Smooth muscle cell (in vitro differentiated cells): Measurements from ENCODE around the gene TREH. TPM values are rescaled to one million over a fixed set of nuclear protein-coding genes. Genes with fewer than 3 reads are reported as not detected.

ENCODE experiments used
- DNase-seq: peaks from one replicate; lab custom pipeline; 2025; ENCODE audit not compliant: unreplicated experiment; lab: John Stamatoyannopoulos, UW
- H2AFZ ChIP-seq: fragments of 200-600 bp; sonication (generic); 2 replicates; pipeline ENCODE4 v1.6.0; 2016; ENCODE audit warnings: antibody characterized with exemption, low read depth, mild to moderate bottlenecking
- H3F3A ChIP-seq: fragments of 200-600 bp; sonication (generic); 2 replicates; pipeline ENCODE4 v1.6.0; 2017; ENCODE audit warnings: antibody characterized with exemption, low read depth
- H3K27ac ChIP-seq: fragments of 200-600 bp; sonication (generic); 2 replicates; pipeline ENCODE4 v1.5.1; 2016; ENCODE audit warnings: low read depth, mild to moderate bottlenecking
- H3K27me3 ChIP-seq: fragments of 200-600 bp; sonication (generic); 2 replicates; pipeline ENCODE4 v1.6.1; 2016; ENCODE audit warnings: low read depth, mild to moderate bottlenecking
- H3K36me3 ChIP-seq: fragments of 200-600 bp; sonication (generic); 2 replicates; pipeline ENCODE4 v1.5.1; 2016; ENCODE audit warnings: low read depth
- H3K4me1 ChIP-seq: fragments of 200-600 bp; sonication (generic); 2 replicates; pipeline ENCODE4 v1.5.1; 2016; ENCODE audit warnings: low read depth
- H3K4me2 ChIP-seq: fragments of 200-600 bp; sonication (generic); 2 replicates; pipeline ENCODE4 v1.6.0; 2016; ENCODE audit warnings: mild to moderate bottlenecking
- H3K4me3 ChIP-seq: fragments of 200-600 bp; sonication (generic); 2 replicates; pipeline ENCODE4 v1.5.1; 2016; ENCODE audit warnings: mild to moderate bottlenecking
- H3K79me2 ChIP-seq: fragments of 200-600 bp; sonication (generic); 2 replicates; pipeline ENCODE4 v1.6.0; 2016; ENCODE audit warnings: low read depth, mild to moderate bottlenecking
- H3K9ac ChIP-seq: fragments of 200-600 bp; sonication (generic); 2 replicates; pipeline ENCODE4 v1.6.0; 2016; ENCODE audit warnings: low read depth
- H3K9me3 ChIP-seq: fragments of 200-600 bp; sonication (generic); replicated peaks from 2 replicates; pipeline ENCODE4 v1.5.1; 2016; ENCODE audit warnings: low read depth
- H4K20me1 ChIP-seq: fragments of 200-600 bp; sonication (generic); 2 replicates; pipeline ENCODE4 v1.6.0; 2016; ENCODE audit warnings: low read depth
- WGBS: methylation state at CpG from one replicate; pipeline ENCODE4 v1.1.7; 2016; ENCODE audit warnings: low lambda C conversion rate; 5-methylcytosine and 5-hydroxymethylcytosine counted together
- polyA plus RNA-seq: library from polyadenylated mRNA; unstranded; fragments of >200 nt; fragmentation: Nextera tagmentation; extraction: Ambion mirVana; gene quantifications from 2 replicates; pipeline ENCODE4 v1.2.1, GENCODE V29; 2016
- total RNA-seq: library from RNA; depleted of rRNA; stranded (reverse); fragments of >200 nt; gene quantifications from 2 replicates; pipeline ENCODE4 v1.2.3, GENCODE V29; 2014
- TF ChIP-seq, protein P1 (sequence below): fragments of 200-600 bp; sonication (generic); IDR thresholded peaks from 2 replicates; pipeline ENCODE4 v1.5.1; 2017; ENCODE audit warnings: borderline replicate concordance, mild to moderate bottlenecking, antibody characterized with exemption; ENCODE audit not compliant: insufficient read depth, poor library complexity, severe bottlenecking

Gene TREH
- total and polyA plus RNA-seq, 2 experiments from 2014 or later = 0.49 TPM; not detected in 1

DNA sequence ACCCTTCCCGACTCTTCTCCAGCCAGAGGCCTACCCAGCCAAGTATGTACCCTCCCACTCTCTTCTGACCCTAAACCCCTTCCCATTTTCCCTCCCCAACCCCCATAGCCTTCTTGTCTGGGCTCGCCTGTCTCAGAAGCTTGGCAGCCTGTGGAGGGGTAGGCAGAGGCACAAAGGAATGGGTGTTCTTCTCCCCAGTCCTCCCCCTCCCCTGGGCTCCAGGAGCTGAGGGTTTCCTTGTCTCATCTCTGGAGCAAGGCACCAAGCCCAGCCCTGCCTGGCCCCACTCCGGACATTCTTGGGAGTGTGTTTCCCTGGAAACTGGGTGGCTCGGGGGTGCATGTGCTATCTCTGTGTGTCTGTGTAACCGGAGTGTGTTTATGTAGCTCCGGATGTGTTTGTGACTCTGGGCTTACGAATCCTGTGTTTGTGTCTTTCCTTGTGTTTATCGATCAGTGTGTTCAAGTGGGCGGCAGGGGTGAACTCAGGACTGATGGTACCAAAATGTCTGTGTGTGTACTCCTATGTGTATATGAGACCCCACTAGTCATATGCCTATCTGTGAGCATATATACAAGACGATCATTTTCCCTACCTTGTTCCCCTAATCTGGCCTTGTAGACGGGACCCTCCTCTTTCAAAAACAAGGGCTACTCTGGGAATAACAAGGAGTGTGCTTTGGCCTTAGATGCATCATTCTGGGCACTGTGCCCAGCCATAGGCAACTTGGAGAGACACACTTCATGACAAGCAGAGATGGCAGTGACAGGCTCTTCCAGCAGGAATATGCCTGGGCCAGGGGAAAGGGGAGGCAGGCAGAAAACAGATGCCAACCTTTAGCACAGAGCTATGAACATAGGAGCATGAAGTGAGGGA lies 61.1 kb downstream of the TREH start:
- Histone ChIP-seq H3K27me3 (no peaks in the 10 kb centered on the region), H3K4me1 (peaks cover 54% of the 10 kb centered on the region), H3K4me3 (no peak overlapping the region), H4K20me1 (peaks cover 8% of the 10 kb centered on the region), H2AFZ (no peak overlapping the region), H3K4me2 (peak overlapping the region; percentile 67), H3K79me2 (peaks cover 6% of the 10 kb centered on the region), H3K27ac (peak overlapping the region; percentile 99), H3K9me3 (no peaks in the 10 kb centered on the region), H3K36me3 (no peaks in the 10 kb centered on the region), H3K9ac (peak overlapping the region; percentile 93), H3F3A (peaks cover 27% of the 10 kb centered on the region)
- DNase-seq = peak; percentile 23
- 17% methylated on average over 11 of the region's 11 CpGs for WGBS
- TF ChIP-seq, protein P1, sequence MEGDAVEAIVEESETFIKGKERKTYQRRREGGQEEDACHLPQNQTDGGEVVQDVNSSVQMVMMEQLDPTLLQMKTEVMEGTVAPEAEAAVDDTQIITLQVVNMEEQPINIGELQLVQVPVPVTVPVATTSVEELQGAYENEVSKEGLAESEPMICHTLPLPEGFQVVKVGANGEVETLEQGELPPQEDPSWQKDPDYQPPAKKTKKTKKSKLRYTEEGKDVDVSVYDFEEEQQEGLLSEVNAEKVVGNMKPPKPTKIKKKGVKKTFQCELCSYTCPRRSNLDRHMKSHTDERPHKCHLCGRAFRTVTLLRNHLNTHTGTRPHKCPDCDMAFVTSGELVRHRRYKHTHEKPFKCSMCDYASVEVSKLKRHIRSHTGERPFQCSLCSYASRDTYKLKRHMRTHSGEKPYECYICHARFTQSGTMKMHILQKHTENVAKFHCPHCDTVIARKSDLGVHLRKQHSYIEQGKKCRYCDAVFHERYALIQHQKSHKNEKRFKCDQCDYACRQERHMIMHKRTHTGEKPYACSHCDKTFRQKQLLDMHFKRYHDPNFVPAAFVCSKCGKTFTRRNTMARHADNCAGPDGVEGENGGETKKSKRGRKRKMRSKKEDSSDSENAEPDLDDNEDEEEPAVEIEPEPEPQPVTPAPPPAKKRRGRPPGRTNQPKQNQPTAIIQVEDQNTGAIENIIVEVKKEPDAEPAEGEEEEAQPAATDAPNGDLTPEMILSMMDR = no peak

DNA sequence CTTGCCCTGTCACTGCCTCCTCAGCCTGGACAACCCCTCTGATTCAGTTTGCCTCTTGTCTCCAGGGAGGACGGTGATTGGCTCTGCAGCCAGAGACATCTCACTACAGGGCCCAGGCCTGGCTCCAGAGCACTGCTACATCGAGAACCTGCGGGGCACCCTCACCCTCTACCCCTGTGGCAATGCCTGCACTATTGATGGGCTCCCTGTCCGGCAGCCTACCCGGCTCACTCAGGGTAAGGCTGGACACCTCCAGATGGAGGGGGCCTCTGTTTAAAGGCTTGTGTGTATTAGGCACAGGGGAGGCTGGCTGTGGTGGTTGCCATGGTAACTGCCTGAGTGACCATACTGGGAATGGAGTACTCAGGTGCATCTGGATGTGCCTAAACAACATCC lies 63.5 kb downstream of the TREH start:
- DNase-seq = no peak

DNA sequence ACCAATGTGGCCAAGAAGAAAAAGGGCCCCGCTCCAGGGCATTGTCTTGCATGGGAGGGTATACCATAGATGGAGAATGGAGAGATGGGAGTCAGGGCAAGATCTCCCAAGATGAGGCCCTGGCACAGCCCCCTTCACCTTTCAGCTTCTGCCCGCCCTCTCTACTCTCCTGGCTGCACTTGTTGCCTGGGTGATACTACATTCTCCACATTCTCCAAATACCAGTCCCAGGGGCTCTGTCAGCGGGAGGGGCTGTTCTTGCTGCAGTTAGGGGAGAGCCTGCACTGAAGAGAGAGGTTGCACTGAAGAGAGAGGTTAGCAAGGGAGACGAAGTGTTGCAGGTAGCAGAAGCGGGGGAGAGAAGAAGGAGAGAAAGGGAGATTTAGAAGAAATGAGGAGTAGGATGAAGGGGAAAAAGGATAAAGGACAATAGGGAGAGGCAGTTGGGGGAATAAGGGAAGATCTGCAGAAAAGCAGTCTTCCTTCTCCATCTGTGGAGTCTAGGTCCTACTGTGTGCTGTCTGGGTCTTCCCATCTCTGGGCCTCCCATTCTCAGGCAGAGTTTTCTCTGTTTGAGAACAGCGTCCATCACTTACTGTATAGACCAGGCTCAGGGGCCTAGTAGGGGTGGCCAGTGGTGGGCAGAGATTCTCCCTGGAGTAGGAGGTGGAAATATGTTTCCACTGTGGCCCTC lies 64.0 kb downstream of the TREH start:
- Histone ChIP-seq H2AFZ (no peak overlapping the region), H3K36me3 (no peaks in the 10 kb centered on the region), H3K9ac (no peak overlapping the region), H3K4me3 (no peak overlapping the region), H3K27me3 (no peaks in the 10 kb centered on the region), H3F3A (peaks cover 19% of the 10 kb centered on the region), H3K4me1 (peaks cover 64% of the 10 kb centered on the region), H3K9me3 (no peaks in the 10 kb centered on the region), H4K20me1 (peaks cover 5% of the 10 kb centered on the region), H3K27ac (peak overlapping the region; percentile 99), H3K4me2 (no peak overlapping the region), H3K79me2 (peaks cover 26% of the 10 kb centered on the region)
- no peak for DNase-seq
- 64% methylated on average over 6 of the region's 6 CpGs for WGBS
- TF ChIP-seq, protein P1 = no peak

More for the DNA sequence above, 63.5 kb downstream of the TREH start:
- no peak overlapping the region for H2AFZ ChIP-seq
- H3K27ac ChIP-seq = peak overlapping the region; percentile 99
- no peak overlapping the region for H3K9ac ChIP-seq
- 78% methylated on average over 5 of the region's 5 CpGs for WGBS
- no peak overlapping the region for H3K4me3 ChIP-seq
- H3F3A ChIP-seq = peaks cover 21% of the 10 kb centered on the region
- H3K79me2 ChIP-seq = peaks cover 20% of the 10 kb centered on the region
- peaks cover 64% of the 10 kb centered on the region for H3K4me1 ChIP-seq
- H3K36me3 ChIP-seq = no peaks in the 10 kb centered on the region
- no peak overlapping the region for H3K4me2 ChIP-seq
- no peaks in the 10 kb centered on the region for H3K27me3 ChIP-seq
- TF ChIP-seq, protein P1 = no peak
- H4K20me1 ChIP-seq = peaks cover 5% of the 10 kb centered on the region
- no peaks in the 10 kb centered on the region for H3K9me3 ChIP-seq
